ENCODE measurements around the gene CNDP1.

DNA sequence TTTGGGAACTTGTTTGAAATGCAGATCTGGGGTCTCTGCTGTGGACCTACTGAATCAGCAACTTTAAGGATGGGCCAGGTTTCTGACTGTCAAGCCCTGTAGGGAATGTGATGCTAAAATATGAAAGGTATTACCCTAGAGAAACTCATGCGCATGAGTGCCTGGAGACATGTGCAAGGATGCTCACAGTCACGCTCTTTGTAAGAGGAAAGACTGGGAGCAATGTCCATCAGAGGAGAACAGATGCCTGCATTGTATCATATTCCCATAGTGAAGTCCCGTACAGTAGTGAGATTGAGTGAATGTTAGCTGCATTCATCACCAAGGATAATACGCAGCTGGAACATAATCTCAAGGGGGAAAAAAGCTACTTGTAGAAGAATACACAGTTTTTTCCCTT lies 77.5 kb downstream of the CNDP1 start:
- TF ChIP-seq, protein P1, sequence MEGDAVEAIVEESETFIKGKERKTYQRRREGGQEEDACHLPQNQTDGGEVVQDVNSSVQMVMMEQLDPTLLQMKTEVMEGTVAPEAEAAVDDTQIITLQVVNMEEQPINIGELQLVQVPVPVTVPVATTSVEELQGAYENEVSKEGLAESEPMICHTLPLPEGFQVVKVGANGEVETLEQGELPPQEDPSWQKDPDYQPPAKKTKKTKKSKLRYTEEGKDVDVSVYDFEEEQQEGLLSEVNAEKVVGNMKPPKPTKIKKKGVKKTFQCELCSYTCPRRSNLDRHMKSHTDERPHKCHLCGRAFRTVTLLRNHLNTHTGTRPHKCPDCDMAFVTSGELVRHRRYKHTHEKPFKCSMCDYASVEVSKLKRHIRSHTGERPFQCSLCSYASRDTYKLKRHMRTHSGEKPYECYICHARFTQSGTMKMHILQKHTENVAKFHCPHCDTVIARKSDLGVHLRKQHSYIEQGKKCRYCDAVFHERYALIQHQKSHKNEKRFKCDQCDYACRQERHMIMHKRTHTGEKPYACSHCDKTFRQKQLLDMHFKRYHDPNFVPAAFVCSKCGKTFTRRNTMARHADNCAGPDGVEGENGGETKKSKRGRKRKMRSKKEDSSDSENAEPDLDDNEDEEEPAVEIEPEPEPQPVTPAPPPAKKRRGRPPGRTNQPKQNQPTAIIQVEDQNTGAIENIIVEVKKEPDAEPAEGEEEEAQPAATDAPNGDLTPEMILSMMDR (optimal IDR thresholded peaks at IDR 0.05 in 1 of 3, IDR thresholded peaks at IDR 0.05 in 1 of 3, conservative IDR thresholded peaks at IDR 0.05 in 1 of 3; ENCODE audit: extremely low read depth in 1 of 3, insufficient read depth in 2 of 3, low read length in 3 of 3) = no peak
- no peak for TF ChIP-seq EZH2 (IDR thresholded peaks at IDR 0.05; ENCODE audit: low read length)
